GM13977 (cell line): Measurements from ENCODE around the gene PHC2.

Experiments used
- DNase-seq: peaks from one replicate; pipeline ENCODE4 v3.0.0; 2012; ENCODE audit warnings: low spot score
- CTCF ChIP-seq: IDR thresholded peaks from 2 replicates; pipeline ENCODE4 v1.5.1; 2012; ENCODE audit warnings: mild to moderate bottlenecking, control low read depth; ENCODE audit not compliant: insufficient read depth; ENCODE audit errors: extremely low read depth, missing control alignments
- in situ Hi-C: fragments of 300-500 bp; cut with MboI; formaldehyde crosslinking; loops from one replicate; pipeline ENCODE4 v1.12.0; 2022; ENCODE audit warnings: low sequenced_read_pairs, low pct_unique_long_range_greater_than_20kb, mixed read lengths, inconsistent platforms; ENCODE audit not compliant: unreplicated experiment

The PHC2 gene

GRCh38 chr1:33277488-33278084 lies 153.3 kb downstream of the PHC2 start:
- no peak for DNase-seq
- in situ Hi-C loops = no loop called here
- no peak for TF ChIP-seq CTCF

- in situ Hi-C loops = no loop called here
- no peak for TF ChIP-seq CTCF
- DNase-seq = no peak
Observed at GRCh38 chr1:33276573-33277298, 154.2 kb downstream of the PHC2 start.

GRCh38 chr1:33275706-33276572 lies 155.0 kb downstream of the PHC2 start:
- TF ChIP-seq CTCF = no peak
- in situ Hi-C loops = no loop called here
- DNase-seq = no peak

GRCh38 chr1:33275195-33275594 lies 155.7 kb downstream of the PHC2 start:
- no peak for TF ChIP-seq CTCF
- in situ Hi-C loops = no loop called here
- no peak for DNase-seq

- no peak for TF ChIP-seq CTCF
- in situ Hi-C loops = no loop called here
- DNase-seq = no peak
Observed at GRCh38 chr1:33274446-33274845, 156.4 kb downstream of the PHC2 start.

- in situ Hi-C loops = no loop called here
- no peak for DNase-seq
- no peak for TF ChIP-seq CTCF
Observed at GRCh38 chr1:33273961-33274371, 156.9 kb downstream of the PHC2 start.
